AG09309 (cell line): ENCODE results near the gene BRF1.
A peak's percentile ranks its signal among the peaks of the same experiment; 100 is the strongest.

ENCODE experiments used
- DNase-seq: peaks from one replicate; pipeline ENCODE4 v3.0.0-alpha.2; 2010; ENCODE audit warnings: low read depth
- H3K4me3 ChIP-seq: 2 replicates; pipeline ENCODE4 v1.5.1; 2011; ENCODE audit warnings: mild to moderate bottlenecking, low read depth, low read length, moderate library complexity; ENCODE audit not compliant: control insufficient read depth
- TF ChIP-seq, protein P1 (sequence below): IDR thresholded peaks from 2 replicates; pipeline ENCODE4 v1.5.1; 2011; ENCODE audit warnings: mild to moderate bottlenecking, low read depth, low read length, inconsistent platforms; ENCODE audit not compliant: insufficient read depth, control insufficient read depth; ENCODE audit errors: missing control alignments

Gene BRF1

DNA sequence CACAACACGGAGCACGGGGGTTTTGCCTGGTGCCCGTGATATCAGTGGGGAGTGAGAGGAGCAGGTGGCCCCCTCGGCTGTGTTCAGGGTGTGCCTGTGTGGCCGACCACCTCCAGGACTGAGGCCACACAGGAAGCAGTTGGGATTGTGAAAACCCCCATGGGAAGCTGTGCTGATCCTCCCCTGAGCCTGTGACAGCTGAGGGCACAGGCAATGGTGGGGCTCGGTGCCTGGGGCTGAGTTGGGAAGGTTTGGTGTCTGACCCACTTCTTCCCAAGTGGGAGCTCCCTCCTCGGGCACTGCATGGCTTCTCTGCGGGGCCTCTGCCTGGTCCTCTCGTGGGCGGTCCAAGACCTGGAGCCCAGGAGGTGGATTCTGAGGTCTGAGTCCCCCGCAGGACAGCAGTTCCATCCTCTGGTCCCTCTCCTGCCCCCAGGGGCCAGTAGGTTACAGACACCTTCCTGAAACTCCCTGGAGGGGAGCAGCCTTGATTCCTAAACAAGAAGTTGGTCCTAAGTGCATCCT is 31.6 kb upstream of the BRF1 start:
- no peak overlapping the region for H3K4me3 ChIP-seq
- TF ChIP-seq, protein P1, sequence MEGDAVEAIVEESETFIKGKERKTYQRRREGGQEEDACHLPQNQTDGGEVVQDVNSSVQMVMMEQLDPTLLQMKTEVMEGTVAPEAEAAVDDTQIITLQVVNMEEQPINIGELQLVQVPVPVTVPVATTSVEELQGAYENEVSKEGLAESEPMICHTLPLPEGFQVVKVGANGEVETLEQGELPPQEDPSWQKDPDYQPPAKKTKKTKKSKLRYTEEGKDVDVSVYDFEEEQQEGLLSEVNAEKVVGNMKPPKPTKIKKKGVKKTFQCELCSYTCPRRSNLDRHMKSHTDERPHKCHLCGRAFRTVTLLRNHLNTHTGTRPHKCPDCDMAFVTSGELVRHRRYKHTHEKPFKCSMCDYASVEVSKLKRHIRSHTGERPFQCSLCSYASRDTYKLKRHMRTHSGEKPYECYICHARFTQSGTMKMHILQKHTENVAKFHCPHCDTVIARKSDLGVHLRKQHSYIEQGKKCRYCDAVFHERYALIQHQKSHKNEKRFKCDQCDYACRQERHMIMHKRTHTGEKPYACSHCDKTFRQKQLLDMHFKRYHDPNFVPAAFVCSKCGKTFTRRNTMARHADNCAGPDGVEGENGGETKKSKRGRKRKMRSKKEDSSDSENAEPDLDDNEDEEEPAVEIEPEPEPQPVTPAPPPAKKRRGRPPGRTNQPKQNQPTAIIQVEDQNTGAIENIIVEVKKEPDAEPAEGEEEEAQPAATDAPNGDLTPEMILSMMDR = no peak
- no peak for DNase-seq

DNA sequence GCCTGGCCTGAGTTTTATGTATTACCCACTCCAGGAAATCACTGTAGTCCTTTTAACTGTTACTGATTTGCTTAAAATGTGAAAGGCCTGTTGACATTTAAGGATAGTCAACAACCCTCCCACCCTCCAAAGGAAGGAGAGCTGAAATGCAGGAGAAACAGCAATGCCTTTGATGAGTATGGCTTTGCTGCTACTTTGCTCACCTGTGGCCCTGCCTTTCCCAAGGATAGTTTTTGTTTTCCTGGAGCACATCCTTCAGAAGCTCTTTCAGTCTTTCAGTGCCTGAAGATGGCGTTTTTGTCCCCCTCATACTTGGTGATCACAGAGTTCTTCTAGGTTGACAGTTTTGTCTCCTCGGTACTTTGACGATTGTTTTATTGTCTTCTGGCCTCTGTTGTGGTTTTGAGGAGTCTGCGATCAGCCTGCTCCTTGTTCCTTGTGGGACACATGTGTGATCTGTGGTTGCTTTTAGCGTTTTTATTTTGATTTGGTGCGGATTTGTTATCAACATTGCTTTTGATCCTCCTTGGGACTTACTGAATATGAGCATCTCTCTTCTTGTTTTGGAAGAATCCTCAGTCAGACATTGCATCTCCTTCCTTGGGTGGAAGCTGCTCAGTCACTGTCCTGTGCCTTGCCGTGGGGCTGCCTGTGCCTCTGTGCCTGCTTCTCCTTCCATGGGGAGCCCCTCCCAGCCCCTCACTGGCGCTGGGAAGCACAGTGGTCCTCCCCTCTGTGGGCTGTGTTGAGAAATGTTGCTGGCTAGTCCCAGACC is 31.0 kb upstream of the BRF1 start:
- TF ChIP-seq, protein P1 = no peak
- no peak for DNase-seq
- no peak overlapping the region for H3K4me3 ChIP-seq

DNA sequence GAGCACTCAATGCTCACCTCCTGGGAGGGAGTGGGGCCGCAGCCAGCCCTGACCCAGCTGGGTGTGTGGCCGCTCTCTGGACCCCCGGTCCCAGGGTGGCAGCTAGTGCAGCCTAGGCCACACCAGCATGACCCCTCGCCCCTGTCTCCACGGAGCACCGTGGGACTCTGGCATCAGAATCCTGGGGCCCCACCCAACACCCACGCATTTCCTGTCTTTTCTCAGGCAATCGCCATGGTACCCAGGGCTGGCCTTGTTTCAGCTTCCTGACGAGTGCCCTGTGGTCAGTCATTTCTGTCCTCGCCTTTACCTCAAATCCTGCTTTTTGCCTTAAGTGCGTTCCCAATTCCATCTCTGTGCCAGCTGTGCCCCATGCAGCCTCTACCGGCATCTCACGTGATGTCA is 29.7 kb upstream of the BRF1 start:
- H3K4me3 ChIP-seq = no peak overlapping the region
- DNase-seq = peak; percentile 29
- TF ChIP-seq, protein P1 = no peak

DNA sequence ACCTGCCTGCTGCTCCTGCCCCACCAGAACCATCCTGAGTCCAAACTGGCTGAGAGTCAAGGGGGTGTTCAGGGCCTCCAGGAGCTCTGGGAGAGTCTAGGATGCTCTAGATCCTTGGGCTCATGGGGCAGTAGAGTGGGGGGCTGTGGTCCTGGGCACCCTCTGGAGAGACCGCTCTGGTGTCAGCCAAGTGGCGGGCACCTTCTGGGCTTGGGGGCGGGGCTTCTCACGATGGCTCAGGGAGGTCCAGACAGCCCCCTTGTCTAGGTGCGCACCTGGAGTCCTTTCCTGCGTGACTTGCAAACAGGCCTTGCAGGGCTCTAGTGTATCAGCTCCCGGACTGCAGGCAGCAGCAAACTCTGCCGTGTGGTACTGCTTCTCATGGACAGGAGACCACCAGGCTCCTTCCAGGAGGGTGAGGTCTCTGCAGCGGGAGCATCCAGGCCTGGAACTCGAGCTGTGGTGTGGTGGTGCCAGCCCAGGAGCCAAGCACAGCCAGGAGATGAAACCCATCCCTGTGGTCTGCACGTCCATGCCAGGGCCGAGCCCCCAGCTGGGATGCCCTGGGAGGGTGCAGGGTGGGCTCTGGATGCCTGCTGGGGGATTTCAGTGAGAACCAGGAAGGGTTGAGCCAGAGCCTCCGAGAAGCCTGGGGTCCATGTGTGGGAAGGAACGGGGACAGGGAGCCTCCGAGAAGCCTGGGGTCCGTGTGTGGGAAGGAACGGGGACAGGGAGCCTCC is 28.8 kb upstream of the BRF1 start:
- TF ChIP-seq, protein P1 = no peak
- no peak overlapping the region for H3K4me3 ChIP-seq
- no peak for DNase-seq

DNA sequence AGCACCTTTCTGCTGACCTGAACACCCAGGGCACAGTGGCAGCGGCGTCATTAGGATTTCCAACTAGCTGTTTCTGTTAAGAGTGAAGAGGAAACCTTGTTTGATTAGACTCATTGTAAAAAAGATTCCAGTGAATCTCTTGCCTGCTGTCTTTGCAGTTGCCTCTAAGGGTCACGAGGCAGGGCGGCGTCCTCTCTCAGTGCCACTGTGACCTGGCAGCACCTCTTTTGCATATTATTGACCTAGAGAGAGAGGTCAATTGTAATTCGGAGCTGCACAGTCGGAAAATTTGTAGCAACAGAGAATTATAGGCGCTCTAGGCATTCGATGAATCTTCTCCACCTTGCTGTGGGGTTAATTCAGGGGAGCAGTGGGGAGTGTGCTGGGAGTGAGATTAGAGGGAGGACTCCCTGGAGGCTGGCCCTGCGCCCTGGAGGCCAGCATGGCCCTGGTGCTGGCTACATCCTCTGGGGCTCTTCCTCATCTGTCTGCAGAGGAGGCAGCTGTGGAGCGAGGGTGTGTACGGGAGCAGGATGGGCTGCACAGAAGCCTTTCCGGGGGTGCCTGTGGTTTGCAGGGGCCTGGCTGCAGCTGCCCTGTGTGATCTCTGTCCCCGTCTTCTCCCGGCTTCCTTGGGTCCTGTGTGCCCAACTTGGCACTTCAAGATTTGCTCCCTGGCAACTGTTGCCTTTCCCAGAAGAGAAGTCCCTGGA is 28.0 kb upstream of the BRF1 start:
- DNase-seq = no peak

More for the DNA sequence above, 28.0 kb upstream of the BRF1 start:
- TF ChIP-seq, protein P1 = no peak
- H3K4me3 ChIP-seq = no peak overlapping the region
